Measurements from ENCODE around the gene PREP.
"Not testable (repeated sequence)": the region's sequence is repeated elsewhere in the genome, so short reads cannot be mapped to it uniquely, and the experiment has no call there.

The PREP gene

GRCh38 chr6:105402939-105403935, at the start of gene PREP:
Gene PREP (minus strand): TSS chr6:105403082. CDS start chr6:105402891, 191 bp downstream.
- in situ Hi-C loops (cut with MboI; ENCODE audit: low sequenced_read_pairs) = no loop called here

DNA sequence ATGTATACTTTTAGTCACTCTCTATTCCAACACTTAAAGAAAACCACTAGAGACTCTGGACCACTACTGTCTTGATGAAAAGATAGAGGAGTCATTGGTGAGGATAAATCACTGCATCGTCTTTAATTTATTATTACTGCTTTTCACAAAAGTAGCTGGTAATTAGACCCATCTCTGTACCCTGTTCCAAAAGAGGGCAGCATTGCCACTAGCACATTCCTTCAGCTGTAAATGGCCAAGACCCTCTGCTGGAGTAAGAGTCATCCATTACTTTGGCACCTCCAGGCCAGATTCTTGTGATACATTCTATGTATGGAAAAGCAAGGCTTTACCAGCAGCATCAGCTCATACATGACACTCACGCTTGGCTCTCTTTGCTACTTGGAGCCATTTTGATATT, 49.5 kb upstream of the PREP start:
- in situ Hi-C loops (cut with MboI; ENCODE audit: low sequenced_read_pairs) = no loop called here

GRCh38 chr6:105449756-105450390, 47.0 kb upstream of the PREP start:
- in situ Hi-C loops (cut with MboI; ENCODE audit: low sequenced_read_pairs) = no loop called here

DNA sequence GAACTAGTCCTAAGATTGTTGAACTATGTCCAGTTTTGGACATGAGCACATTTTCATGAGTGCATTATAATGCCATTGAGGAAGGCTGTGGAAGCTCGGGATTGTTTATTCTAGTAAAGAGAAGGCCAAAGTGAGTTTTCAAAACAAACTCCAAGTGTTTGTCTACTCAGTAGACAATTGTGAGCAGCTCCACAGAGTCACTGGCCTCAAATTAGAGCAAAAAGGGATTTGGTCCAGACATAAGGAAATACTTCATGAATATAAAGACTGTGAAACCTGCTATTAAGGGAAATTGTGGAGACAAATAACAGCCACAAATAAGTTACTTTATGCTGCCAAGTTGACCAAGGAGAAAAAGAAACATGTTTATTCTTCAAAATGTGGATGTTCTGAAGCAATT, 42.6 kb upstream of the PREP start:
- in situ Hi-C loops (cut with MboI; ENCODE audit: low sequenced_read_pairs) = no loop called here

GRCh38 chr6:105443941-105444340, 41.1 kb upstream of the PREP start:
- in situ Hi-C loops (cut with MboI; ENCODE audit: low sequenced_read_pairs) = no loop called here

DNA sequence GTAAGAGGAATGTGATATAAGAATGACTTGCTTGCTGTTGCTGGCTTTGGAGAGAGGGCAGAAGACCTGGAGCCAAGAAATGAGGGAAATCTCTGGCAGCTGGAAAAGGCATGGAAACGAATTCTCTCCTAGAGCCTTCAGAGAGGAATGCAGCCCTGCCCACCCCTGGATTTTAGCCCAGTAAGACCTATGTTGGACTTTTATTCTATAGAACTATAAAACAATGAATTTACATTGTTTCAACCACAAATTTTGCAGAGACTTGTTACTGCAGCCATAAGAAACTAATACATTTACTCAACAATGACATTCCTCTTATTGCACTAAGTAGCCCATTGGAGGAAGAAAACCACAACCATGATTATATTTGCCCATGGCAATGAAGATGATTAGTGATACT, 39.5 kb upstream of the PREP start:
- in situ Hi-C loops (cut with MboI; ENCODE audit: low sequenced_read_pairs) = no loop called here

GRCh38 chr6:105437236-105437635, 34.4 kb upstream of the PREP start:
- in situ Hi-C loops (cut with MboI; ENCODE audit: low sequenced_read_pairs) = no loop called here

GRCh38 chr6:105433723-105434122, 30.8 kb upstream of the PREP start:
- in situ Hi-C loops (cut with MboI; ENCODE audit: low sequenced_read_pairs) = no loop called here

DNA sequence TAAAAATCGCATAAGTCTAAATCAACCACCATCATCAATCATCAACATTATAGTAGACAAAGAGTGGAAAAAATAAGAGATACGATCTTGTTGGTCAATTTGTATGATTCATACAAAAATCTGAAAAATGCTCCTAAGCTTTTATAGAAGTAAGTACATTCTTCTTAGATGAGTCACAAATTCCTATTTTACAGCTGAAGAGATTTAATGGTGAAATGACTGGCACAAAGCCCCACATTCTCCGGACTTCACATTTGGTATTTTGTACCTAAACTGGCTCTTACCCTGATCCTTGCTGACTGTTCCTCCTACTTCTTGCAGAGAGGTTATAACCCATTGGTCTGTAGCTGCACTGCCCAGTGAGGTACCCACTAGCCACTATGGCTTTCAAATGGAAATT, 29.9 kb upstream of the PREP start:
- in situ Hi-C loops (cut with MboI; ENCODE audit: low sequenced_read_pairs) = no loop called here

DNA sequence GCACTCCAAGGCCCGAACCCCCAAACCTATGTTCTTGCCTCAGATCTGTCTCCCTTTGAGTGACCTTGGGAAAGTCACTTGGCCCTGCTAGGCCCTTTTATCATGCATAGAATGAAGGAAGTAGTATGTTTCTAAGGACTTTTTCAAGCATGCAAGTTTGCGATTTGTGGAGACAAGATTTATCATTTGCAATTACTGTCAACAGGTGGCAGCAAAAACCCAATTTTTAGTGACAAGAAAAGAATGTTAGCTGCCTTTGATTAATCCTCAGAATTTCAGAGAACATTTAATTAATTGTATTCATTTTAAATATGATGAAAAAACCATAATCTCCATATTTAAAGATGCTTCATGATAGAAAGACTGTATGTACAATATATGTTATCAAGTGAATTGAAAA, 28.3 kb upstream of the PREP start:
- in situ Hi-C loops (cut with MboI; ENCODE audit: low sequenced_read_pairs) = no loop called here

GRCh38 chr6:105430685-105431084, 27.8 kb upstream of the PREP start:
- in situ Hi-C loops (cut with MboI; ENCODE audit: low sequenced_read_pairs) = no loop called here

DNA sequence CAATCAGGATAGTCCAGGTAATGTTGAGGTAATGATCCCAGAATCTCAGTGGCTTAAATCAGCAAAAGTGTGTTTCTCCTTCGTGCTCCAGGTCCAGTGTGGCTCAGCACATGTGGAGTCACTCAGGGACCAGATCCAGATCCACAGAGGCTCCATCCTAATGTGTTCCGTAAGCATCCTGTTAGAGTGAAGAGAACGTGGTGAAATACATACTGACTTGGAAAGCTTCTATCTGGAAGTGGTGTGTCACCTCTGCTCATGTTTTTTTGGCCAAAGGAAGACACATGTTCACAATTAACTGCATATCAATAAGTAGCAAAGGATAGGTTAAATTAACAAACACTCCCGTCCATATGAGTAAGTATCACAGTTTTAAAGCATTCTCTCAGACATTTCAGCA, 26.8 kb upstream of the PREP start:
- in situ Hi-C loops (cut with MboI; ENCODE audit: low sequenced_read_pairs) = no loop called here

DNA sequence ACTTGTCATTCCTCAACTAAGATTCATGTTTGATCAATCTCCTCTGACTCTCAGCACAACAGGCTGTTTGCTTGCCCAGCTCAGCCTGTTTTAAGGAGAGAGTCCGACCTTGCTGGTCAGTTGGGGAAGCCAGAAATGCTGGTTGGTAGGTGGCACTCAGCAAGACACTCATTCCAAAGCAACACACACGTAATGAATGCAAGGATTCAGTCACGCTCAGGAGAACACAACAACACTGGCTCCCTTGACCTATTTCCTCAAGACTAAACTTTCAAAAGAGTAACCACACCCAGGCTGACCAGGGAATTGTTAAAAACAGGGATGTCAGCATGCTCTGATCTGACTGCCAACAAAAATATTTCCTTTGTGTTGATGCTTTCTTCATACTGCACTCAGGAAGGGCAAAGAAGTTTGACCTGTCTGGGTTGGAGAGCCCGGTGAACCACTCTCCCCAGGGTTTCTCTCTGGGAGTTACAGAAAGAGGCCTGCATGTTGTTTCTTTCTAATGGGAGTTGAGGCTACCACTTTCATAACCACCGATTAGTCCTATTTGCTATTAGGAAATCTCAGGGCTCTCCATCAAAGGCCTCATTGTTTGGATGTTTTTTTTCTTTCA, 25.6 kb upstream of the PREP start:
- in situ Hi-C loops (cut with MboI; ENCODE audit: low sequenced_read_pairs) = no loop called here

- in situ Hi-C loops (cut with MboI; ENCODE audit: low sequenced_read_pairs) = loop anchor here (5.0 kb wide), 1 partner anchor 332 kb away; no protein-coding TSS in a partner anchor
Measured at GRCh38 chr6:105424175-105424783, 21.4 kb upstream of the PREP start.

DNA sequence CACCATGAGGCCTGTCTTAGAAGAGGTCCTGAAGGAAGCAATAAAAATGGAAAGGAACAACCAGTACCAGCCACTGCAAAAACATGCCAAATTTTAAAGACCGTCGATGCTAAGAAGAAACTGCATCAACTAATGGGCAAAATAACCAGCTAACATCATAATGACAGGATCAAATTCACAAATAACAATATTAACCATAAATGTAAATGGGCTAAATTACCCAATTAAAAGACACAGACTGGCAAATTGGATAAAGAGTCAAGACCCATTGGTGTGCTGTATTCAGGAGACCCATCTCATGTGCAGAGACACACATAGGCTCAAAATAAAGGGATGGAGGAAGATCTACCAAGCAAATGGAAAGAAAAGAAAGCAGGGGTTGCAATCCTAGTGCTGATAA, 14.1 kb upstream of the PREP start:
- in situ Hi-C loops (cut with MboI; ENCODE audit: low sequenced_read_pairs) = not testable (repeated sequence)

- in situ Hi-C loops (cut with MboI; ENCODE audit: low sequenced_read_pairs) = no loop called here
Measured at GRCh38 chr6:105409734-105410133, 6.9 kb upstream of the PREP start.

- in situ Hi-C loops (cut with MboI; ENCODE audit: low sequenced_read_pairs) = no loop called here
Measured at GRCh38 chr6:105402090-105402938, 568 bp downstream of the PREP start.

DNA sequence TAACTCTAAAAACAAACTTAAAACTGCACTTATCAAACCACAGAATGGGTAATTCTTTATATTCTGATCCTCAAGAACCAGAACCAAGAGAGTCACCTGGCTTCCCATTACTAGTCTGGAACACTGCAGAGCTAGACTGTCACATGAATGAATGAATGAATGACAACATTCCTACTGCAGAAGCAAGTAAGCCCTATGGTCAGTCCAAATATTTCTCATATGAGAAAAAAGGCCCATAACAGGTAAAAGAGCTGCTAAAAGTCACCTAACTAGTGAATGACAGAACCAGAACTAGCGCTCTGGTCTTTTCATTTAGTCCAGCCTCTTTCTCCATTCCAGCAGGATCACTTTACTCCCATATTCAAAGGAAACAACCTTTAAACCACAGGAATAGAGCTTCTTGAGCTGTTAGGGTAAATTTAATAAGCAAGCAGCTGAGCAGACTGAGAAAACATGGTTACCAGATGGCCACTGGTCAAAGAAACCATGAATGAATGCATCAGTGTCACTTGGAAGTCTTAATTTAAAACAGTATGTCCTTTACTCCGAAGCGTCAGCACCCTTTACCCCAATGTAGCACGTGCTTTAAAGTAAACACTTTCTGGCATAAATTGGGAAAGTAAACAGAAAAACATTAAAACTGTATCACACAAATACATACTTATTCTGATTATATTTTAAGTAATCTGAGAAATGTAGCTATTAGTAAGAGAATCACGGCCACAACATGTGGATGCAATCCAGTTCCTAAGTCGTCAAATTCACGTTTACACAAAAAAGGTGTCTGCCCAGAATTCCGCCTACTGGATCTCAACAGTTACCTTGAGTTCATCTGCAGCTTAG, 1.4 kb downstream of the PREP start:
- in situ Hi-C loops (cut with MboI; ENCODE audit: low sequenced_read_pairs) = no loop called here

GRCh38 chr6:105400501-105400900, 2.4 kb downstream of the PREP start:
- in situ Hi-C loops (cut with MboI; ENCODE audit: low sequenced_read_pairs) = no loop called here
